Left ventricle myocardium superior (tissue), 1 donor: ENCODE results near the gene FKBP1A. TPM values are rescaled to one million over a fixed set of nuclear protein-coding genes. Genes with fewer than 3 reads are reported as not detected.

ENCODE experiments used
- ATAC-seq: fragments of 200-7000 bp; cut with Tn5 transposase; one replicate; pipeline ENCODE4 v1.9.1; 2020; ENCODE audit warnings: mild to moderate bottlenecking, moderate library complexity
- DNase-seq: peaks from one replicate; pipeline ENCODE4 v3.0.0-alpha.2; 2020
- intact Hi-C: fragments of 100-400 bp; cut with micrococcal nuclease; formaldehyde crosslinking; loops from one replicate; pipeline ENCODE4 v1.11.0; 2022
- total RNA-seq: library from RNA; stranded (reverse); fragmentation: NEBNext Ultra II Directional; extraction: Animal tissue kit (Norgen Biotek cat#: 25700); gene quantifications from one replicate; pipeline ENCODE4 v1.2.1, GENCODE V29; 2021
- donor health status: DM: no; HTN: yes; CAD: no; lungs with severe emphysema.

FKBP1A gene
- total RNA-seq, 1 donor from 2014 or later = 135 TPM

DNA sequence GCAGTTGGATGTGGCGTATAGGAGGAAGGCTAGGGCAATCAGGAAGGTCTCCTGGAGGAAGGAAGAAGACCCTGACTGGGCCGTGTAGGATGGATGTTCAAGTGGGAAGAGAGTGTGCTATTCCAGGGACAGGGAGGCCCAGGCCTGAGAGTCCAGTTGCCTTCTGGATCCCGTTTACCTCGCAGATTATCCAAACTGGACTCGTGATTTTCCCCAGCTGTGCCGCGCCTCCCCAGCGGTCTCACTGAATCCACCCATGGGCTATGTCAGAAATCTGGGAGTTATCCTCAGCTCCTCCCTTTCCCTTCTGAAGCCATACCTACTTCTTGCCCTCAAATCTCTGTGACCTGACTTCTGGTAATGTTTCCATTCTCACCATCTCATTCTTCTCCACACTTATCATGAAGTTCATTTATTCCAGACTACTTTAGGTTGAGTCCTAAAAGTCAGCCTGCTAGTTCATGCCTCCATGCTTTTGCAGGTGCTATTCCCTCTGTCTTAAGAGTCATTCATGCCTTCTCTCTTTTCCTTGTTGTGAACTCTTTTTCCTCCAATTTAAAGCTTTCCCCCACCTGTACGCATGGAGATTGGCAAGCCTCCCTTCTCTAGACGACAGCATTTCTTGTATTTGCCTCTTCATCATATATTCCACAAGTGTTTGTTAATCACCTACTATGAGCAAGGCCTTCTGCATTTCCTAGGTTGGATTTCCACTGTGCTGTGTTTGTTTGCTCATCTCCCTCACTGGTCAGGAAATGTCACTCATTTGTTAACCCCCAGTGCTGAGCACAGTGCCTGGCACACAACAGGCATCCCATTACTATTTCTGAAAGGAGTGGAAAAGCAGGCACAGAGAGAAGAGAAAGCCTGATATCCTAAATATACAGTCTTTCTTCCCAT is 66.6 kb downstream of the FKBP1A start:
- ATAC-seq = peak; percentile 13
- intact Hi-C loops = loop anchor here (5.0 kb wide), 1 partner anchor 66 kb away; the partner anchor contains the start of gene FKBP1A

GRCh38 chr20:1325173-1326030 is 67.5 kb downstream of the FKBP1A start:
- ATAC-seq = peak; percentile 94
- intact Hi-C loops = loop anchor here (5.0 kb wide), 1 partner anchor 67 kb away; the partner anchor contains the start of gene FKBP1A
- peak; percentile 99 for DNase-seq

More for the DNA sequence above, 66.6 kb downstream of the FKBP1A start:
- no peak for DNase-seq

- no peak for DNase-seq
These were observed 68.2 kb downstream of the FKBP1A start for GRCh38 chr20:1324598-1325172.

GRCh38 chr20:1323830-1324597 is 68.8 kb downstream of the FKBP1A start:
- peak; percentile 2 for DNase-seq
- ATAC-seq = no peak
- intact Hi-C loops = no loop called here

More at GRCh38 chr20:1324598-1325172, 68.2 kb downstream of the FKBP1A start:
- intact Hi-C loops = loop anchor here (5.0 kb wide), 1 partner anchor 68 kb away; the partner anchor contains the start of gene FKBP1A
- no peak for ATAC-seq

DNA sequence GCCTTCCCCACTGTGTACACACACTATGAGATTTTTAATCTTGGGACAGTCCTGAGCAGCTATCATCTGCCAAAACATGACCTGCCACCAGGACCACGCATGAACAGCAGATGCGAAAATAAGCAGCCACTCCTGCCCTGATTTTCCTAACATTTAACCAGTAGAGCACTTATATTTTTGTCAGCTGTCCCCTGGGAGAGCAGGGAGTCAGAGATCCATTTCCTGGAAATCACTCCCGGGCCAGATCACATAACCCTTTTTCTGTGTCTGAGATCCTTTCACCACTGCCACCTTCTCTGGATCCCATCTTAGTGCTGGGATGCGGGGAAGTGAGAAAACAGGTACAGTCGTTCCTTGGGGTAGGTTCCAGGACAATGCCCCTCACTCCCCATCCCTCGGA is 69.6 kb downstream of the FKBP1A start:
- ATAC-seq (no peak), DNase-seq (peak; percentile 1)
- intact Hi-C loops = no loop called here

DNA sequence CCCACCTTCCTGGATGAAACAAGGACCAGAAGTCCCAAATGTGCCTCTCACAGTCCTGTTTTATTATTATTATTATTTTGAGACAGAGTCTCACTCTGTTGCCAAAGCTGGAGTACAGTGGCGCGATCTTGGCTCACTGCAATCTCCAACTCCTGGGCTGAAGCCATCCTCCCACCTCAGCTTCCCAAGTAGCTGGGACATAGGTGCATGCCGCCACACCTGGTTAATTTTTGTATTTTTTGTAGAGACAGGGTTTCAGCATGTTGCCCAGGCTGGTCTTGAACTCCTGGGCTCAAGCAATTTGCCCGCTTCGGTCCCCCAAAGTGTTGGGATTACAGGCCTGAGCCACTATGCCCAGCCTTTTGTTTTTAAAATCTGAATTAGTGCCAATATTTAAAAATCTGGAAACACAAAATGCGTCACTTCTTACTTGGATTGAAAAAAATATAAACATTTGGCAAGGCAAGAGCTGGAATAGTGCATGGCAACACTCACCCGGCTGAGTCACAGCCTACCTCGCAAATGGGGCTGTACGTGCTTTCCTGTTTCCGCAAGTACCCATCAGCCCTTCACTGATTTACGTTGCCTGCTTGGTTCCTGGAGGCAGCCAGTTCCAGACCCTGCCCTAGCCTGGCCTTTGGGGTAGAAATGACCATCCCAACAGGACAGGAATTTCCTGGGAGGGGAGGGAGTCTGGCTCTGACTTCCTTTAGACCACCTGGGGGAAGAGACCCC is 70.2 kb downstream of the FKBP1A start:
- DNase-seq = peak; percentile 37
- no peak for ATAC-seq
- intact Hi-C loops = no loop called here

DNA sequence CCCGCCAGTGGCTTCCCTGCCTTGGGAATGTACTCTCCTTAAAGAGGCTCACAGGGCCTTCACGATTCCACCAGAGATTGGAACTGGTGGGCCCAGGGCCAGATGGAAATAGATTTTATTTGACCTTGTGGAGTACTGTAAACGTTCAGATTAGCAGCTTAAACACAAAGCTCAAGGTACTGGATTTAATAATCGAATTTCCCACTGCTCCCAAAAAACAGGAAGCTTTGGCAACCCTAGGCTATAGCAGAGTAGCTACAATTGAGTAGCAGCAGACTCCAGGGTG is 71.3 kb downstream of the FKBP1A start:
- DNase-seq = no peak
- intact Hi-C loops = no loop called here

DNA sequence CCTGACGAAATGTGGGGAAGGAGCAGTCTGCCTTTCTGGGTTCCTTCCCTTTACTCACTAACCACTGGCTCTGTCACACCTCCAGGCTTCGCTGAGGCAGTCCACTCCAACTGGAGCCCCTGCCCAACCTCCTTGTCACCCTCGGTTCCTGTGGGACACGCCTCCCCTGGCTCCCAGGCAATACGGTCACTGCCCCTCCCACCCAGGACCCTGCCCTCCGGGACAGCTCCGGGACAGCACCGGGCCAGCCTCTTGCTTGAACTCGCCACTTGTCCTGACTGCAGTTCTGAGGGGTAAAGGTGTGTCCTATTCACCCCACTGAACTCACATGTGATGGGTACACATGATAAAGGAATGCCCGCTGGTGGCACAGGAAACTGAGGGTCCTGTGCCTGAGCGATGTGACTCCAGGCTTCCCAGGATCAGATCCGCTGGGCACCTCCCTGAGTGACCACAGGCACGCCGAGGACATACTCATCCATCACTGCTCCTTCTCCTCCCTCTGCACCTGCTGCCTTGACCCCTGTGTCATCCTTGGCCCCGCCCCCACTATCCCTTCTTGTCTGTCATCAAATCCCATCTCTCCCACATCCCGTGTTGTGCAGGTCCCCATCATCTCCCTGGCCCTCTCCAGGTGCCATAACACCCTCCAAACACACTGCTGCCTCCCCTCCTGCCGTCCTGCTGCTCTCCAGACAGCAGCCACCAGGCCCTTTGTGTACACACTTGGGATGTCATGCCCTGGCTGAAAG is 71.8 kb downstream of the FKBP1A start:
- intact Hi-C loops = no loop called here
- ATAC-seq (no peak), DNase-seq (peak; percentile 26)

More for the DNA sequence above, 71.3 kb downstream of the FKBP1A start:
- ATAC-seq = no peak

DNA sequence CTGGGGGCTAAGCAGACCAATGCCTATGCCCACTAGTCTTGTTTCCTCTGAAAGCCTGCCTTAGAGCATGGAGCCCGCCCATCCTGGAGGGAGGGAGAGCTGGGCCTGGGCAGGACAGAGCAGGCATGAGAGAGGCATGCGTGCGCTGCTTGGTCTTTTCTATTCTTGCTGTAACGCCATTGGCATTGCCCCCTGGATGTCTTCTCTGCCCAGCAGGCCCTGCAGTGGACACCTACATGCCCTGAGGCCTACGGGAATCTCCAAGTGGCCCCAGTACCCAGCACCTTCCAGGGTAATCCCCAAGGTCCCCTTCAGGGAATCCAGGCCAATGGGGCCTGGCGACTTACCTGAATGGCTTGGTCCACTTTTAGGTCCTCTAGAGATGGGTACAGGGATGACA is 72.8 kb downstream of the FKBP1A start:
- intact Hi-C loops = no loop called here
- DNase-seq (peak; percentile 12), ATAC-seq (no peak)

DNA sequence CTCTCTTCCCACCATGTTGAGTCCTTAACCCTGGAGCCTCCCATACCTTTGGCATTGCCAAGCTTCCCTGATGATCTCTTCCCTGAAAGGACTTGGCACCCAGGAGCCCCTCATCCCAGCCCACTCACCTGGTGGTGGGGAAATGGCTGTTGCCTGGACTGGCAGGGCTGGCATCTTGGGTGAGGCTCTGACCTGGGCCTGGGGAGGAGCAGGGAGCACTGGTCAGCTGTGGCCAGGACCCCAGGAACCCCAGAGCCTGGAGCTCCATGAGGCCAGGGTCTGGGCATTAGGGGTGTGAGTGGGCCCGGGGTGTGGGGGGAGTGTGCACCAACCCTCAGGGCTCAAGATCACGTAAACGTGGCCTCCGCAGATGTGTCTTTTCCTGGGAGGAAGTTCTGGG is 73.4 kb downstream of the FKBP1A start:
- DNase-seq (peak; percentile 15), ATAC-seq (no peak)
- intact Hi-C loops = no loop called here

DNA sequence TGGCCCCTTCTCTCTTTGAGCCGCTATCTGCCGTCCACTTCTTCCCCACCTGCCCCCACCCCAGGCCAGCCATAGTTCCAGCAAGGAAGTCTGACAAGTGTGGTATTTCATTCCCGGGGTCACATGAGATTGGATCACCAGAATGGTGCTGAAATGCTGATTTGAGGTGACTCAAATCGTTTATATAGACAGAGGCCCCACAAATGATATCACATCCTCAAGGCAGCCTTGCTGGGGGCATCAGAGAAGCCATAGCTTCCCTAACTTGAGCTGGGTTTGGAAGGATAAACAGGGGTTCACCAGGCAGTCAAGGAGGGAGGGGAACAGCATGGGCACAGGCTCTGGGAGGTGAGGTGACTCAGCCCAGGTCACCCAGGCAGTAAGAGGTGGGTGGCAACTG is 73.8 kb downstream of the FKBP1A start:
- ATAC-seq (no peak), DNase-seq (no peak)
- intact Hi-C loops = no loop called here

Other genes with a start within 250 kb of the FKBP1A start
- gene TMEM74B, start 208.1 kb downstream of the FKBP1A start, total RNA-seq = 4.1 TPM
- 0.25 TPM for gene C20orf202, start 189.6 kb downstream of the FKBP1A start, total RNA-seq
- not detected for gene RAD21L1, start 167.0 kb downstream of the FKBP1A start, total RNA-seq
- gene SNPH, start 126.8 kb downstream of the FKBP1A start, total RNA-seq = 7.8 TPM
- 1.5 TPM for gene SDCBP2, start 63.9 kb downstream of the FKBP1A start, total RNA-seq
- gene NSFL1C, start 73.8 kb upstream of the FKBP1A start, total RNA-seq = 59.9 TPM
- 3.5 TPM for gene SIRPB2, start 98.4 kb upstream of the FKBP1A start, total RNA-seq
- gene SIRPD, start 164.7 kb upstream of the FKBP1A start, total RNA-seq = not detected
- 0.82 TPM for gene SIRPB1, start 227.0 kb upstream of the FKBP1A start, total RNA-seq